ENCODE data around the gene GALP.
"Not testable (repeated sequence)": the region's sequence is repeated elsewhere in the genome, so short reads cannot be mapped to it uniquely, and the experiment has no call there.

The GALP gene

GRCh38 chr19:56193981-56194640, 18.3 kb downstream of the GALP start:
- no peak for DNase-seq

- not testable (repeated sequence) for DNase-seq
Observed at GRCh38 chr19:56197646-56198045, 21.8 kb downstream of the GALP start, which contains the start of gene ZSCAN5B. Gene ZSCAN5B (minus strand): TSS chr19:56197783. CDS start chr19:56193052, 4,731 bp downstream.

- DNase-seq = no peak
Observed at GRCh38 chr19:56199687-56200086, 23.9 kb downstream of the GALP start.

GRCh38 chr19:56201973-56202372, 26.2 kb downstream of the GALP start, which contains the start of gene ZSCAN5C:
Gene ZSCAN5C (plus strand): TSS chr19:56202273. CDS start chr19:56205914, 3,641 bp downstream.
- no peak for DNase-seq

- DNase-seq = not testable (repeated sequence)
Observed at GRCh38 chr19:56207581-56207980, 31.8 kb downstream of the GALP start.

GRCh38 chr19:56209091-56209490, 33.3 kb downstream of the GALP start:
- DNase-seq = no peak

- not testable (repeated sequence) for DNase-seq
Observed at GRCh38 chr19:56210036-56210435, 34.2 kb downstream of the GALP start.

- DNase-seq = no peak
Observed at GRCh38 chr19:56211718-56212117, 35.9 kb downstream of the GALP start.

GRCh38 chr19:56217039-56217949, 41.5 kb downstream of the GALP start:
- DNase-seq = no peak

- DNase-seq = no peak
Observed at GRCh38 chr19:56218961-56219360, 43.2 kb downstream of the GALP start.

- not testable (repeated sequence) for DNase-seq
Observed at GRCh38 chr19:56221442-56221841, 45.6 kb downstream of the GALP start.

- DNase-seq = no peak
Observed at GRCh38 chr19:56221851-56222250, 46.0 kb downstream of the GALP start.

- no peak for DNase-seq
Observed at GRCh38 chr19:56222901-56223300, 47.1 kb downstream of the GALP start.

GRCh38 chr19:56223481-56223880, 47.7 kb downstream of the GALP start:
- DNase-seq = no peak

Measured in NCI-H187 treated with DMSO at 0.1 percent for 48 hours (cell line).